SK-N-DZ (cell line): ENCODE results near the gene IGLL5.
"Not testable (repeated sequence)": the region's sequence is repeated elsewhere in the genome, so short reads cannot be mapped to it uniquely, and the experiment has no call there.

ENCODE experiments used
- DNase-seq: peaks from one replicate; pipeline ENCODE4 v3.0.0-alpha.2; 2015; ENCODE audit warnings: low spot score

Gene IGLL5

DNA sequence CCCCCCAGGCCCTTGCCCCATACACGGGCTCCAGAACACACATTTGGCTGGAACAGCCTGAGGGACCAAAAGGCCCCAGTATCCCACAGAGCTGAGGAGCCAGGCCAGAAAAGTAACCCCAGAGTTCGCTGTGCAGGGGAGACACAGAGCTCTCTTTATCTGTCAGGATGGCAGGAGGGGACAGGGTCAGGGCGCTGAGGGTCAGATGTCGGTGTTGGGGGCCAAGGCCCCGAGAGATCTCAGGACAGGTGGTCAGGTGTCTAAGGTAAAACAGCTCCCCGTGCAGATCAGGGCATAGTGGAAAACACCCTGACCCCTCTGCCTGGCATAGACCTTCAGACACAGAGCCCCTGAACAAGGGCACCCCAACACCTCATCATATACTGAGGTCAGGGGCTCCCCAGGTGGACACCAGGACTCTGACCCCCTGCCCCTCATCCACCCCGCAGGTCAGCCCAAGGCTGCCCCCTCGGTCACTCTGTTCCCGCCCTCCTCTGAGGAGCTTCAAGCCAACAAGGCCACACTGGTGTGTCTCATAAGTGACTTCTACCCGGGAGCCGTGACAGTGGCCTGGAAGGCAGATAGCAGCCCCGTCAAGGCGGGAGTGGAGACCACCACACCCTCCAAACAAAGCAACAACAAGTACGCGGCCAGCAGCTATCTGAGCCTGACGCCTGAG lies 13.1 kb downstream of the IGLL5 start:
- DNase-seq, result not testable (repeated sequence)

DNA sequence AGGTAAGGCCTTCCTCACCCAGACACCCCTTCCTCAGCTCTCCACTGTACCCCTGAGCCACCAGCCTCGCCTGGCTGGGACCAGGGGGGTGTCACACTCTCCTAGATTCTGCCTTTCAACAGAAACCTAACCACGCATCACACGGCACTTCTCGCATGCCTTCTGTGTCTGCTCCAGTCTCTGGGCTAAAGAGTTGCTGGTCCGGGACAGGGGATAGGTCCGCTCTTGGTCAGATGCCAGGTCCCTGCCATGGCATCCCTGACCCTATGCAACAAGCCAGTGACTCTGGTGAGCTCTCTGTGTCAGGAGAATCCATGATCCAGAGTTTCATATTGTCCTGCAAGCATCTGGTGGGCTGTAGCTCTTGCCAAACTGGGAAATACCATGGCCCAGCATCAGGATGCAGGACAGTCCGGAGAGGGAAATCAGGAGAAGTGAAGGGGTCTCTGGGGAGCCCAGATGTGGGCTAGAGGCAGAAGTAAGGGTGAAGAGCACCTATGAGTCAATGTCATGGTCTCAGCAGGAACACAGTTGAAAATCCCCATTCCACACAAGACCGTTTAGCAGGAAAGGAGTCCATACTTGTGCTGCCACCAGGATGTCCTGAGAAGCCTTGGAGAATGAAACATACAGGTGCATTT lies 14.1 kb downstream of the IGLL5 start:
- DNase-seq, result peak; percentile 8

DNA sequence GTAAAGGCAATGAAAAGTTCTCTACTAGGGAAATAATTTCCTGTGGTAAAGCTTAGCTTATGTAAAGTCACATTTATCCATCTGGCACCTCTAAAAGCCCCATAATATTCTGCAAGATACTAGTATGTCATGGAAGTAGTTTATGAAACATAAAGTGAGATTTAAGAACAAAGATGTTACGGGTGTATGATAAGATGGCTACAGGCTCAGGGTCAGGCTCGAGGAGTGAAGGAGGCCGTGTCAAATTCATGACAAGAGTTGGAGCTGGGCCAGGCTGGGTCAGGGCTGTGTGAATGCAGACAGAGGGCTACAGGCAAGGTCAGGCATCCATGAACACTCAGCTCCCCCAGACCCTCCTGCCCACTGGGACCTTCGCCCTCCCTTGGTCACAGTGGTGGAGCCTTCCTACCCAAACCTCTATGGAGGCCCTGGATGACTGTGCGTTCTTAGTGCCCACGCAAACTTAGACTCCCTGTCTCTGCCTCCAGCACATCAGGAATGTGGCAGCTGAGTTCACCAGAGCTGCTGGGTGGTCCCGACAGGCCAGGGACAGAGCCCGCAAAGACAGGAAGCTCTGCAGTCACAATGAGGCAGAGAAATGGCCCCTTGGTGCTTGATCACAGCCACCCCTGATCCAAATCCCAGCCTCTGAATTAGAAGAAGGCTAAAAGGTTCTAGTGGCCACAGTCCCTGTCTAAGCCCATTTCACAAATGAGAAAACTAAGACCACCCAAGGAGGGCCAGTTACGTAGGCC lies 14.8 kb downstream of the IGLL5 start:
- peak; percentile 12 for DNase-seq

DNA sequence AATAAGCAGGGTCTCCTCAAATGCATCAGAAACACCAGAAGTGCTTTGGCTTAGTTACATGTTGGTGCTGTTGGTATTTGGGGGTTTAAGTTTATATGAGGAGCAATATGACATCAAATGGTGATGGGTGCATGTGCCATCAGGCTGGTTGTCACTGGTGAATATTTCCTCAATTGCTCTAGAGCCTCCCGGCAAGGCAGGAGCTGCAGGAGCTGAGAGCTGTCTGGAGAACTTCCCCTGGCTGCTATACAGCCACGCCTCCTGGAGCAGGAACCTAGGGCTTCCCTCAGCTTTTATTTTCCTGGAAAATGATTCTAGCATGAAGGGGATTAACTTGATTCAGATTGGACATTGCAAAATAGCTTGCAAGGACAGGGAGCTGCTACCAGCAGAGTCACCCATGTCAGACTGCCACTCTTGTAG lies 15.8 kb downstream of the IGLL5 start:
- peak; percentile 6 for DNase-seq

DNA sequence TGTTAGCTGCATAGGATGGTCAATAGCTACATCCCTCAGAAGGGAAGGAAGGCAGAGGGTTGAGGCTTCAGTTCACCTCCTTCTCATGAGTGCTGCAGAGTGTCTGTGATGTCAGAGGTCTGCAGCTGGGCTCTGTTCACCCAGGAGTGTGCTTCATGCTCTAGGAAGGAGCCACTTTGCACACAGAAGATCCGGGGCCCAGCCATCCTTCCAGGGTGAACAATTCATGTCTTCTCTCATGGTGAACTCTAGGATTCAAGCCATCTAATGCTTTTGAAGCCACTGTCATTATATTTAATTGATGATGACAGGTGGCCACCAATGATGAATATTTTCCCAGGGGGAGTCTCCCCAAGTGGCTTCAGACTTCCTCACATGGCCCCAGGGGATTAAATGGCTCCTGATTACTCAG lies 16.2 kb downstream of the IGLL5 start:
- DNase-seq, result peak; percentile 14

DNA sequence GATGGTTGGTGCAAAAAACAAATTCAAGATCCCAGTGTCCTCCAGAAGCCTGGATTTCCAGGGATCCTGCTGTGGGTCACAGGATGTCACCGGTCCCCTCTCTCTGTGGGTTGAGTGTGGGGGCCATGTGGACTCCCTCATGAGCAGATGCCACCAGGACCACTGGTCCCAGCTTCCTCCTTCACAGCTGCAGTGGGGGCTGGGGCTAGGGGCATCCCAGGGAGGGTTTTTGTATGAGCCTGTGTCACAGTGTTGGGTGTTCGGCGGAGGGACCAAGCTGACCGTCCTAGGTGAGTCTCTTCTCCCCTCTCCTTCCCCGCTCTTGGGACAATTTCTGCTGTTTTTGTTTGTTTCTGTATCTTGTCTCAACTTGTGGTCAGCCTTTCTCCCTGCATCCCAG lies 17.1 kb downstream of the IGLL5 start:
- DNase-seq, result peak; percentile 8

DNA sequence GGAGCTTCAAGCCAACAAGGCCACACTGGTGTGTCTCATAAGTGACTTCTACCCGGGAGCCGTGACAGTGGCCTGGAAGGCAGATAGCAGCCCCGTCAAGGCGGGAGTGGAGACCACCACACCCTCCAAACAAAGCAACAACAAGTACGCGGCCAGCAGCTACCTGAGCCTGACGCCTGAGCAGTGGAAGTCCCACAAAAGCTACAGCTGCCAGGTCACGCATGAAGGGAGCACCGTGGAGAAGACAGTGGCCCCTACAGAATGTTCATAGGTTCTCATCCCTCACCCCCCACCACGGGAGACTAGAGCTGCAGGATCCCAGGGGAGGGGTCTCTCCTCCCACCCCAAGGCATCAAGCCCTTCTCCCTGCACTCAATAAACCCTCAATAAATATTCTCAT lies 18.8 kb downstream of the IGLL5 start:
- not testable (repeated sequence) for DNase-seq

DNA sequence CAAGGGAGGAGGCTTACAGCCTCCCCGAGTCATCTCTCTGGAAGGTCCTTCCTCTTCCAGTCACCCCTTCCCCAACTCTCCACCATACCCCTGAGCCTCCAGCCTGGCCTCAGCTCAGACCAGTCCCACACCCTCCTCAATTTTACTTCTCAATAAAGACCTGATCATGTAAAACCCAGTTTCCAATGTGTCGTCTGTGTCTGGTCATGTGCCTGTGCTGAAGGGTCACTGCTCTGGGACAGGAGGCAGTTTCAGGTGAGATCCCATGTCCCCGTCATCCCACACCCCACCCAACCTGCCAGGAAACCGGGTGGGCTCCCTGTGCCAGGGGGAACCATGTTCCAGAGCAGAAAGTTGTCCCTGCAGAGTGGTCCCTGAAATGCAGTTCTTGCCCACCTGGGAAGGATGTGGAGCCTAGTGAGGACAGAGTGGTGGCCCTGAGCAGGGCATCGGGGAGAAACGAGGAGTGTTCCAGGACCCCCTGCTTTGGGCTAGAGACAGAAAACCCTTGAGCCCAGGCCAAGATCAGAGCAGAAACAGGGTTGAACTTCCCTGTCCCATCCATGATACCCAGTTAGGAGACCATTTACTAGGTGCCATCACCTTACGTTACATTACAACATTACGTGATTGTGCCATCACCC lies 19.4 kb downstream of the IGLL5 start:
- no peak for DNase-seq

DNA sequence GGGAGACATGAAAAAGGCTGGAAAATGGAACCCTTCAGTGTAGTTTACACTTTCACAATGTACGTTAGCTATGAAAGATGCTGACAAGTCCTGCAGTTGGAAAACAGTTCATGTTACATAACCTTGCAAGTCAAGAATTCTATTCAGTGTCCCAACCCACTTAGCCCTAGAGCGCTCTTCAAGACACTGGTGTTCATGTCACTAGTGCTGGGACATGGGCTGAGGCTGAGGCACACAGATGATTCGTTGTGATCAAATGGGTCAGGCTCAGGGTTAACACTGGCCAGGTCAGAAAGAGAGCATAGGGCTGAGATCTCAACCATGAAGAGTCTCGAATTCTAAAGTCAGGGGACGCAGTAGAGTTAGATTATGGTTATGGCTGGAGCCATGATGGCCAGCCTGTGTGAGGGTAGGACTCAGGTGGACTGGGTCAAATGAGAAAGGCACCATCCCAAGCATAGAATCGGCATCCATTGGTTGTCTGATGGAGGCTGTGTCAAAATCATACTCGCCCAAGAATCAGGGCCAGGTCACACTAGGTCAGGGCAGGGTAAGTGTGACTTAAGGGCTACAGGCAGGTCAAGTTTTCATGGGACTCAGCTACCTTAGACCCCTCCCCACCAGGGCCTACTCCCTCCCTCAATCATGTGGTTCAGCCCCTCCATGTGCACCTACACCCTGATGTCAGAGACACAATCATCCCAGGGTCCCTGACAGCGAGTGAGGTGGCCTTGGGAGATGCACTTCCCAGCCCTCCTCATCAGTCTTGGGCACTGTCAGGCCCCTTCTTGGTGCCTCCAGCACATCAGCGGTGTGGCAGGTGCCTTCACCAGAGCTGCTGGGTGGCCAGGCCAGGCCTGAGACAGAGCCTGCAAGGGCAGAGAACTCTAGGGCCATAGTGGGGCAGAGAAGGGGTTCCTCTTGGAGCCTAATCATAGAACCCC lies 20.2 kb downstream of the IGLL5 start:
- DNase-seq, result no peak

DNA sequence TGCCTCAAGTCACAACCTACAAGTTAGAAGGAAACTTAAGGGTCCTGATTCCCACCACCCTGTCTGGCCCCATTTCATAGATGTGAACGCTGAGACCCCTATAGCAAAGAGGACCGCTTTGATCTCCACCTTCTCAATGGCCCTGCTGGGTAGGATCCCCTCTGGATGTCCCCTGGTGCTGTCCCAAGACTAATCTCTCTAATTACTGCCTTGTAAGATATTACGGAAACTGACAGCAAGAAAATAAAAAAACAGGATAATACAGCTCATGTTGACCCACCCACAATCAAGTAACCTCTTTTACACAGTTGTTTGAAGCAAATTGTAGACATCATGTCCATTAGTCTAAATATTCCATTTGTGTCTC lies 20.9 kb downstream of the IGLL5 start:
- DNase-seq, result no peak

DNA sequence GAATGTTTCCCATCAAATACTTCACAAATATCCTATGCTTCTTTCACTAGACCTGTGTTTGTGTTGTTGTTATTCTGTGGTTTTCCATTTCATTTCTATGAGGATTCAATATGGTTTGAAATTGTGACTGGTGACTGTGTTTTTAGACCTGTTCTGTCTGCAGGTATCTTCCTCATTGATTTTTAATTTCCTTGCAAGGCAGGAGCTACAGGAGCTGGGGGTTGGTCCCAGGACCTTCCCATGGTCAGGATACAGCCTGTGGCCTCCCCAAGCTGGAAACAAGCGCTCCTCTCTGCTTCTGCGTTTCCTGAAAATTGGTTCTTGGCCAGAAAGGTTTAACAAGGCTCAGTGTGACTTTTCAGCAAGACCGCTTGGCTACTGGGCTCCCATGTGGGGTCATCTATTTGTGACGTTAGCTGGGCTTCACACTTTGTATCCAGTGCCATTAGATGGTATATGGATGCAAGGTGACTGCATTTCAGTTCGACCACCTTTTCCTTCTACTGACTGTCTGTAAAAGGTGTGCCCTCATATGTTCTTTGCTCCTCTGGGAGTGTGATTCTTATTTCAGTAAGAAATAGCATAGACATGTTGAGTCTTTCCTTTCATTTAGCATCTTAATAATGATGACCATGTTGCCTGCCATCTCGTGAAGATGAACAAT lies 21.5 kb downstream of the IGLL5 start:
- no peak for DNase-seq

DNA sequence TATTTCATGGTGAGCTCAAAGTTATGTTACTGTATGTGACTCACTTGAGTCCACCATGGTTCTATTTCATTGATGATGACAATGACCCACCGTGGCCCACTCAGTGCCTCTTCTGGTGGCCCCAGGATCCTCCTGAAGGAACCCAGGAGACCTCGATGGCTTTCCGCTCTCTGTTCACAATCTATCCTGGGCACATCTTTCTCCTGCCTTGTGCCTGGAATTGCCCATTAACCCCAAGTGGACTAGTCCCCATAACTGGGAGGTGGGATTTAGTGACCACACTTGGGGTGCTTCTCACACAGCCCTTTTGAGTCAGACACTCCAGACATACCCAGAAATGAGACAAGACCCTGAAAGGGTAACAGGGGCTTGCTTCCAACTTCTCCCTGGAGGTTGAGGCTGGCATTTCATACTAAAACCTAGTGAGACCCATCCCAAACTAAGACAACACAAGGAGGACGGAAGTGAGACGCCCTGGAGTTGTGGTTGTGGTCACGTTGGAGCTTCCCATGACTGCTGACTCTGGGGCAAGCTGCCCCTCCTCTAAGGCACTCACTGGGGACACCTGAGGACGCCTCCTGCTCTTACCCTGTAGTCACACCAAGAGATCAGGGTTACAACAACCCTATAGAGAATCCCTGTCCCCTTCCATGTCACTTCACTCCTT lies 22.1 kb downstream of the IGLL5 start:
- DNase-seq, result no peak

DNA sequence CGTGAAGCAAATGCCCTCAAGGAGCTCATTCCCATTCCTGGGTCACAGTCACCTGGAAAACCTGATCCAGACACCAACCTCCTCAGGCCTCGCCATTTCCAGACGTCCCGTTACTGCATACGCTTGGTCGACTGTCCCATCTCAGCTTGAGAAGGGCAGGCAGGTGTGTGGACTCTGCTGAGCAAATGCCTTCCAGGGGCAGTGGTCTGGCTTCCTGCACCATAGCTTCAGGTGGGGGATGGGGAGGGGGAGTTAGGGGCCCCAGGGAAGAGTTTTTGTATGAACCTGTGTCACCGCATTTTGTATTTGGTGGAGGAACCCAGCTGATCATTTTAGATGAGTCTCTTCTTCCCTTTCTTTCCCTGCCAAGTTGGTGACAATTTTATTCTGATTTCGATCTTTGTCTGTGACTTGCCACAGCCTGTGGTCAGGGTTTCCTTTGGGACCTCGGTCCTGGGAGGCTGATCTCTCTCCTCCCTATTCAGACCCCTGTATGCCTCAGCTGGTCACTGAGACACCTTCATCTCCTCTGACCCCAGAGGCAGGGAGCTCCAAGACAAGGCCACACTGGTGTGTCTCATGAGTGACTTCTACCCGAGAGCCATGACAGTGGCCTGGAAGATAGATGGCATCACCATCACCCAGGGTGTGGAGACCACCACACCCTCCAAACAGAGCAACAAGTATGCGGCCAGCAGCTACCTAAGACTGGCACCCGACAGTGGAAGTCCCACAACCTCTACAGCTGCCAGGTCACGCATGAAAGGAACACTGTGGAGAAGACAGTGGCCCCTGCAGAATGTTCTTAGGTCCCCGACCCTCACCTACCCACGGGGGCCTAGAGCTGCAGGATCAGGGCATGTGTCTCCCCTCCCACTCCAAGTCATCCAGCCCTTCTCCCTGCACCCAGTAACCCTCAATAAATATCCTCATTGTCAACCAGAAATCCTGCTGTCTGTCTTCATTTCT lies 22.9 kb downstream of the IGLL5 start:
- DNase-seq, result no peak

DNA sequence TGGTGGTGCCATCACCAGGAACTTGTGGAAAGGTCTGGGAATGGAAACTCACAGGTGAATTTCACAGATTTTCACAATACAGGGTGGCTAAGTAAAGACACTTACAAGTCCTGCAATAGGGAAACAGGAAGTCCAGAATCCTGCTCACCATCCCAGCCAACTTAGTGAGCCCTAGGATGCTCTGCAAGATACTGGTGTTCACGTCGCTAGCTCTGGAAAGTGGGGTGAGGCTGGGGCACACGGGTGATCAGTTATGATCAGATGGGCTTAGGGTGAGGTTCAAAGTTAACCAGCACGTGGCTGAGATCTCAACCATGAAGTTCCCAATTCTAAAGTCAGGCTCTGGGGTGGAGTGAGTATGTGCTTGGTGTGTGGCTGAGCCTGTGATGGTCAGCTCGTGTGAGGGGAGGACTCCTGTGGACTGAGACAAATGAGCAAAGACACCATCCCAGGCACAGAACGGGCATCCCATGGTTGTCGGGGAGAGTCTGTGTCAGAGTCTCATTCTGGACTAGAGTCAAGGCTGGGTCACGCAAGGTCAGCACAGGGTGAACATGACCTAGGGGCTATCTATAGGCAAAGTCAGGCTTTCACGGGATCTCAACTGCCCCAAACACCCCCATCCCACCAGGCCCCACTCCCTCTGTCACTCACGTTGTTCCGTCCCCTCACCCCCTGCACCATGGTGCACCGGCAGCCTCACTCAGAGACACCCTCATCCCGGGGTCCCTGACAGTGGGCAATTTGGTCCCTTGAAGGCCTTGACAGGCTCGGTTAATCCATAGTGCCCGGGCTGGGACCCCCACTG lies 23.9 kb downstream of the IGLL5 start:
- no peak for DNase-seq

DNA sequence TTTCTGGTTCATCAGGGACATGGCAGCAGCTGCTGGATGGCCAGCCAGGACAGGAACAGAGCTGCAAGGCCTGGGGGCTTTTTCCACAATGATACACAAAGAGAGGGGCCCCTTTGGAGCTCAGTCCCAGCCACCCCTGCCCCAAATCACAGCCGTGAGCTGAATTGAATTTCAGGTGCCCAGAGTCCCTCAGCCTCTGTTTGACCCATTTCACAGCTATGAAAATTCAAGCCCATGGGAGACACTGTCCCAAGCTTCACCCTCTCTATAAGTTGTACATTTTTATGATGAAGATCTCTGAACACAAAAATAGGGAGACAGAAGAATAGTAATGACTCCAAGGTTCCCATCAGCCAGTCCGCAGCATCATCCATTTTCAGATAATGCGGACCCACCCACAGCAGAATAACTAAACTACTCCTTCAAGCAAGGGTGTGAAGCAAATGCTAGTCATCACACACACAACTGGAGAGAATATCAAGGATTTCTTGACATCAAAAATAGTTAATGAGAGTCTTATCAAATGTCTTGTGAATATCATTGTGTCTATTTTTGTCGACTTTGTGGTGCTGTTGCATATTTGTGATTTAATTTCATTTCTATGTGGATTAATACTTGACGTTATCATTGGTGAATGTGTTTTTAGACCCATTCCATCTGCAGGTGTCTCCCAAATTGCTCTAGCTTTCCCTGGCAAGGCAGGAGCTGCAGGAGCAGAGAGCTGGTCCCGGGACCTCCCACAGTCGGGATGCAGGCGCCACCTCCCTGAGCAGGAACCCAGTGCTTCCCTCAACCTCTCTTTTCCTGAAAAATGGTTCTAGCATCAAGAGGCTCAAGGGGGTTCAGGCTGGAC lies 24.7 kb downstream of the IGLL5 start:
- DNase-seq, result no peak

DNA sequence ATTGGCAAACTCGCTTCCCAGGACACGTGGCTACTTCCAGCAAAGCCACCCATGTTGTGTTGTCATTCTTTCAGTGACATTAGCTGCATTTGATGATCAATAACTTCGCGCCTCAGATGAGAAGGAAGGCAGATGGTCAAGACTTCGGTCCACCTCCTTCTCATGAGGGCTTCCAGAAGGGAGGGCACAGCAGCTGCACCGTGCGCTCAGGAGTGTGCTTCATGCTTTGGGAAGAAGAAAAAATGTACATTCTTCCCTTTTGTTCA lies 25.3 kb downstream of the IGLL5 start:
- DNase-seq, result no peak

DNA sequence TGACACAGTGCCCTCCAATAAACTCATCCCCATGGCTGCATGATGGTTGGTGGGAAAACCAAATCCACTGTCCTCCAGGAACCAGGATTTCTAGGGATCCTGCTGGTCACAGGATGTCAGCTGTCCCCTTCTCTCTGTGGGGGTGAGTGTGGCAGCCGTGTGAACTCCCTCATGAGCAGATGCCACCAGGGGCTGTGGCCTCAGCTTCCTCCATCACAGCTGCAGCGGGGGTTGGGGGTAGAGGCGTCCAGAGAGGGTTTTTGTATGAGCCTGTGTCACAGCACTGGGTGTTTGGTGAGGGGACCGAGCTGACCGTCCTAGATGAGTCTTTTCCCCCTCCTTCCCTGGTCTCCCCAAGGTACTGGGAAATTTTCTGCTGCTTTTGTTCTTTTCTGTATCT lies 26.4 kb downstream of the IGLL5 start:
- DNase-seq, result no peak
